Measurements from ENCODE around the gene SCNN1B. TPM values are rescaled to one million over a fixed set of nuclear protein-coding genes. Genes with fewer than 3 reads are reported as not detected.
"Not testable (repeated sequence)": the region's sequence is repeated elsewhere in the genome, so short reads cannot be mapped to it uniquely, and the experiment has no call there.

Gene SCNN1B
- total RNA-seq, 3 donors from 2014 or later, result not detected

DNA sequence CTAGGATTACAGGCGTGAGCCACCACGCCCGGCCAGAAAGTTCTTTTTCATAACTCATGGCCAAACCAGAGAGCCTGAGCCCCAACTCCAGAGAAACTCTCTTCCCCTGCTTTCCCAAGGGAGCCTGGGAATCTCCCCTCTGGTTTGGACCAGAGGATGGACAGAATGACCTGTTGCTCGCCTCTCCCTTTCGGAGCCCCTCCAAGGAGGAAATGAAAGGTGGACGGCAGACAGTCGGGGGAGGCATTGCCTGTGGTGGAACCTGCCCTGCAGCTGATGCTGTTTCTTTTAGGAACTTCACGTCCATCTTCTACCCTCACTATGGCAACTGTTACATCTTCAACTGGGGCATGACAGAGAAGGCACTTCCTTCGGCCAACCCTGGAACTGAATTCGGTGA is 65.5 kb downstream of the SCNN1B start:
- no peaks in the 10 kb centered on the region for H3K36me3 Mint-ChIP-seq (ENCODE audit: insufficient read depth)
- peaks cover 8% of the 10 kb centered on the region for H3K4me1 Mint-ChIP-seq (ENCODE audit: low read depth)
- H3K9me3 Mint-ChIP-seq, result no peaks in the 10 kb centered on the region
- ATAC-seq, result no peak
- no peak overlapping the region for H3K4me3 Mint-ChIP-seq
- peaks cover 4% of the 10 kb centered on the region for H3K27me3 Mint-ChIP-seq (ENCODE audit: low read depth)
- DNase-seq, result no peak

DNA sequence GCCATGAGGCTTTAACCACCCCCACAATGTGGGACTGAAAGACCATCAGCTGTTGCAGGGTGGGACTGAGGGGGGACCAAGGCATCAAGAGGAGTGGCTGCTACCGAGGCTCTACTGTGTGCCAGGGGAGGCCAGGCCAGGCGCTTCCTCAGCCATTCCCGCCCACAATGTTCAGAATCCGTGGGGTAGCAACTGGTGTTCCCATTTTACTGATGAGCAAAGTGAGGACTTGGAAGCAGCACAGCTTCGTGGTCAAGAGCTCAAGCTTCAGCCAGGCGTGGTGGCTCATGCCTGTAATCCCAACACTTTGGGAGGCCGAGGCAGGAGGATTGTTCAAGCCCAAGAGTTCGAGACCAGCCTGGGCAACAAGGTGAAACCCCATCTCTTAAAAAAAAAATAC is 65.9 kb downstream of the SCNN1B start:
- no peak overlapping the region for H3K4me3 Mint-ChIP-seq
- H3K36me3 Mint-ChIP-seq (ENCODE audit: insufficient read depth), result no peaks in the 10 kb centered on the region
- H3K4me1 Mint-ChIP-seq (ENCODE audit: low read depth), result peaks cover 8% of the 10 kb centered on the region
- DNase-seq (no peak), ATAC-seq (no peak)
- H3K27me3 Mint-ChIP-seq (ENCODE audit: low read depth), result peaks cover 4% of the 10 kb centered on the region
- H3K9me3 Mint-ChIP-seq, result no peaks in the 10 kb centered on the region

DNA sequence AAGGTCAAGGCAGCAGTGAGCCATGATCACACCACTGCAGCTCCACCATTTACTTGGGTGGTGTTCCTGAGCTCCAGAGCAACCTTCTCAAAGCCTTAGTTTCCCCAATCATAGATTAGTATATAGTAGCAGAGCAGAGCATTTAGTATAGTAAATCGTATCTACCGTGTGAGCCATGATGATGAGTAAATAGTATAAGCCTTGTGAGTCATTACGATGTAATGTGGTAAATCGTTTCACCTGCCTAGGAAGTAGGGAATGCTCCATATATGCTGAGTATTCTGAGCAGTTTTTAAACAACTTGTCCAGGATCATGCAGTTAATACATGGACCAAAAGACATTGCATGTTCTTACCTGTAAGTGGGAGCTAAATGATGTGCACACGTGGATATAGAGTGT is 66.4 kb downstream of the SCNN1B start:
- Mint-ChIP-seq H3K36me3 (ENCODE audit: insufficient read depth) (no peaks in the 10 kb centered on the region), H3K27me3 (ENCODE audit: low read depth) (peaks cover 6% of the 10 kb centered on the region), H3K4me3 (no peak overlapping the region), H3K9me3 (no peaks in the 10 kb centered on the region), H3K4me1 (ENCODE audit: low read depth) (peaks cover 8% of the 10 kb centered on the region)
- ATAC-seq (no peak), DNase-seq (no peak)

DNA sequence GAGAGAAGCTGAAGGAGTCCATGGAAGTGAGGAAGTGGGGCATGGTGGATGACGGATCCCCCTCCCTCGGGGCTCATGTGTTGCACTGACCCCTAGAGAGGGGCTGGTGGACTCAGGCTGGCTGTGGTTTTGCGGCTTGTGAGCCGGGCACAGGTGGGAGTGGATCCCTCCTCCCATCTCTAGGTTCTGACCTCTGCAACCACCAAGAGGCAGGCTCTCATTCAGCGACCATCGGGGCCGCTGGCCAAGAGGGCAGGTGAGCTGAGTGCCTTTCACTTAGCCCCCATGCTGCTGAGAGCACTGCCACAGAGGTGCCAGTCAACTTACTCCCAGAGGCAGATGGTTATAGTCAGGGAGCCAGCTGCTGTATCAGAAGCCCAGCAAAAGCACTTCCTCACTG is 67.3 kb downstream of the SCNN1B start:
- H3K27me3 Mint-ChIP-seq (ENCODE audit: low read depth), result peaks cover 9% of the 10 kb centered on the region
- H3K9me3 Mint-ChIP-seq, result no peaks in the 10 kb centered on the region
- H3K4me1 Mint-ChIP-seq (ENCODE audit: low read depth), result peaks cover 8% of the 10 kb centered on the region
- no peak for DNase-seq
- H3K4me3 Mint-ChIP-seq, result no peak overlapping the region
- no peak for ATAC-seq
- no peaks in the 10 kb centered on the region for H3K36me3 Mint-ChIP-seq (ENCODE audit: insufficient read depth)

DNA sequence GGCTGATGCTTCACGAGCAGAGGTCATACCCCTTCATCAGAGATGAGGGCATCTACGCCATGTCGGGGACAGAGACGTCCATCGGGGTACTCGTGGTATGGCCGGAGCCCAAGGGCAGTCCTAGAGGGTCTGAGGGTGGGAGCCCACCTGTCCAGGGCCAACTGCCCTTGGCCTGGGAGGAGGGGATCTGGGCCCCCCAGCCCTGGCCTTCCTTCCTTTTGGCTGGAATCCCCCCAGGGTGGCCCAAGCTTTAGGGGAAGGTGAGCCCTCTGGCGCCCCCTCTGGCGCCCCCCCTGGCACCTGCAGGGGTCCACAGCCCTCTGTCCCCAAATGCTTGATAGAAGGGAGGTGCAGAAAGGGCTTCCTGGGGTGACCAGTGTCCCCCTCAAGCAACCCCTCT is 69.3 kb downstream of the SCNN1B start:
- Mint-ChIP-seq H3K4me1 (ENCODE audit: low read depth) (no peaks in the 10 kb centered on the region), H3K4me3 (no peak overlapping the region), H3K36me3 (ENCODE audit: insufficient read depth) (no peaks in the 10 kb centered on the region), H3K9me3 (no peaks in the 10 kb centered on the region), H3K27me3 (ENCODE audit: low read depth) (peaks cover 12% of the 10 kb centered on the region)
- ATAC-seq (no peak), DNase-seq (no peak)

DNA sequence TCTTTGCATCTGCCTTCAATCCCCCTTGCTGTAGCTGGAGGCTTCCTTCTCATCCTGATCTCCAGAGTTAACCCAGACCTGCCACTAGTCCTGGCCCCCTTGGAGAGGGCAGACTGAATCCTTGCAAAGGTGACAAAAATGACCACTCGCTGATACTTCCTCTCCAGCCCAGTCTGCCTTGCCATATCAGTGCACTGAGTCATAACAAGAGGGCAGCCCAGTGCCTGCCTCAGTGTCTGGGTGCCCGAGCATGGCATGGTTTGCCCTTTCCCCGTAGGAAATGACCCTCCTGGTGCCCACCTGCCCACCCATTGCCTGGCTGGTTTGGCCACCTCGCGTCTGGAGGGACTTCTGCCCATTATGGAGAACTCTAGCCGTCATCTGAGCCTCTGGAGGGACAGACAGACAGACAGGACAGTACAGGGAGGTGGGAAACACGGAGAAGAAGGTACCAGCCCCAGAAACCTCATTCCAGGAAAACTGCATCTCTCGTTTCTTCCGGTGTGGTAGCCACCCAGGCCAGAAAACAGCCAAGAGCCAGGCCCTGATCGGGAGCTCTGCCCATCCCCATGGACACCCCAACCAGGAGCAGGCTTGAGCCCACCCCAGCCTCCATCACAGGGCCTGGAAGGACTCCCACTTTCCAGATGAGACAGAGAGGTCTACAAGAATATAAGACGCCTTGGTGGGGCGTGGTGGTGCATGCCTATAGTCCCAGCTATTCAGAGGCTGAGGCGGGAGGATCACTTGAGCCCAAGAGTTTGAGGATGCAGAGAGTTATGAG is 71.5 kb downstream of the SCNN1B start:
- Mint-ChIP-seq H3K4me1 (ENCODE audit: low read depth) (no peaks in the 10 kb centered on the region), H3K36me3 (ENCODE audit: insufficient read depth) (no peaks in the 10 kb centered on the region), H3K27me3 (ENCODE audit: low read depth) (peaks cover 14% of the 10 kb centered on the region), H3K9me3 (no peaks in the 10 kb centered on the region), H3K4me3 (no peak overlapping the region)
- DNase-seq (no peak), ATAC-seq (no peak)

DNA sequence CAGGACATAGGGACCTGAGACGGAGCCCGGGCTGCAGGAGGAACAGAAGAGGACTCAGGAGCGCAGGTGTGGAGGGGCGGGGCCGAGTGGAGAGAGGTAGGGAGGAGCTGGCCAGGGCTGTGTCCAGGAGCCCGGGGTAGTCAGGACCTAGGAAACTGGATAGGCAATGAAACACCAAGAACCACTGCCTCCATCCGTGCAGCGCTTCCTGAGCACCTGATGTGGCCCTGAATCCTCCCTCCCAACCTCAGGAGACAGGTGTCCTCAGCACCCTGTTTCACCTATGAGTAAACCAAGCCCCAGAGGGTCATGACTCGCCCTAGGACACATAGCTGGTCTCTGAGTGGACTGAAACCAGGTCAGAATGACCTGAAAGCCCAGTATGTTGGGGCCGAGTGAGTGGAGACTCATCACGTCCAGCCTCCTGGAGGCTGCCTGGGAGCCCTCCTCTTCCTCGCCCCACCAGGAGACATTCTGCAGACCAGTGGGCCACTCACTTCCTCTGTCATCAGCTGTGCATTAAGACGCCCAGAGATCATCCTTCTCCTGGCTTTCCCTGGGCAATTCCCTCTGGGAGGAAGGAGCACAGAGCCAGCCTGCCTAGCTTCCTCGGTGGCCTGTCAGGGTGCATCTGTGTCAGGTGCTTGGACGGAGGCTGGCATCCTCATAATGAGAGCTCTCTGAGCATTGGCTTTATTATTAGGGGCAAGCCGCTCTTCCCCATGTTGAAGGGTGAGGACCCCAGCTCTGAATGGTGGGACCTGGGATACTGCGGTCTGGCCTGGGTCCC is 72.8 kb downstream of the SCNN1B start:
- Mint-ChIP-seq H3K27me3 (ENCODE audit: low read depth) (peaks cover 18% of the 10 kb centered on the region), H3K36me3 (ENCODE audit: insufficient read depth) (no peaks in the 10 kb centered on the region), H3K9me3 (no peaks in the 10 kb centered on the region), H3K4me1 (ENCODE audit: low read depth) (no peaks in the 10 kb centered on the region), H3K4me3 (no peak overlapping the region)
- DNase-seq (no peak), ATAC-seq (no peak)

DNA sequence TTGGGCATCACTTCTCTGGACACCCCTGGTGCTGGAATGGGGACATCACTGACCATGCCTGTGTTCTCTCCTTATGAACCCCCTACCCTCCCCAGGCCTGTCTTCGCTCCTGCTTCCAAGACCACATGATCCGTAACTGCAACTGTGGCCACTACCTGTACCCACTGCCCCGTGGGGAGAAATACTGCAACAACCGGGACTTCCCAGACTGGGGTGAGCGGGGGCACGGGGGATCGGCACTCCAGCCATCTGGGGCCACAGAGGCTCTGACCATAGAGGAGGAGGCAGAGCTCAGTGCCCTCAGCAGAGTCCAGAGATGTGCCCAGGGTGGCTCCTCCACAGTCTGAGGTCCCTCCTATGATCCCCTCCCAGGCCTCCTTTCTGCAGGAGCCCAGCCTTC is 73.5 kb downstream of the SCNN1B start:
- Mint-ChIP-seq H3K36me3 (ENCODE audit: insufficient read depth) (no peaks in the 10 kb centered on the region), H3K4me1 (ENCODE audit: low read depth) (no peaks in the 10 kb centered on the region), H3K4me3 (no peak overlapping the region), H3K27me3 (ENCODE audit: low read depth) (peaks cover 14% of the 10 kb centered on the region), H3K9me3 (no peaks in the 10 kb centered on the region)
- no peak for ATAC-seq
- no peak for DNase-seq

DNA sequence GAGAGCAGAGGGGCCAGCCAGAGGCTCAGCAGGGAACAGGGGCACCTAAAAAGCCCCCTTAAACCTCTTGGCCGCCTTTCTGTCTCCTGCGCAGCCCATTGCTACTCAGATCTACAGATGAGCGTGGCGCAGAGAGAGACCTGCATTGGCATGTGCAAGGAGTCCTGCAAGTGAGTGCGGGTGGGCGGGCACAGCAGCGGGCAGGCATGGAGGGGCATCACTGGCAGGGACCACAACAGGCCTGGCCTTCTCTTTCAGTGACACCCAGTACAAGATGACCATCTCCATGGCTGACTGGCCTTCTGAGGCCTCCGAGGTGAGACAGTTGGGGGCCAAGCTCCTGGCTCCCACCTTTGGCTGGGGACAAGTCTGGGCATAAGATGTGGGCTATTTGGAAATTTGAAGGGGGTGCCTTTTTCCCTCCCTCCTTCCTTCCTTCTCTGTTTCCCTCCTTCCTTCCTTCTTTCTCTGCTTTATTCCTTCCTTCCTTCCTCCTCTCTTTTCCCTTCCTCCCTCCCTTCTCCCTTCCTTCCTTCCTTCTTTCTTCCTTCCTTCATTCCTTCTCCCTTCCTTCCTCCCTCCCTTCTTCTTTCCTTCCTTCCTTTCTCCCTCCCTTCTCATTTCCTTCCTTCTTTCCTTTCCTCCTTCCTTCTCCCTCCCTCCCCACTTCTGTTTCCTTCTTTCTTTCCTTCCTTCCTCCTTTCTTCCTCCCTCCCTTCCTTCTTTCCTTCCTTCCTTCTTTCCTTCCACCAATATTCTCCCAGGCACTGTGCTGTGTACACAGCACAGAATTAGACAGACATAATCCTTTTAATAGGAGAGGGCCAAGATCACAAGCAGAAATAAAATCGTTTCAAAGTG is 75.2 kb downstream of the SCNN1B start:
- Mint-ChIP-seq H3K4me1 (ENCODE audit: low read depth) (no peaks in the 10 kb centered on the region), H3K36me3 (ENCODE audit: insufficient read depth) (no peaks in the 10 kb centered on the region), H3K9me3 (no peaks in the 10 kb centered on the region), H3K4me3 (no peak overlapping the region), H3K27me3 (ENCODE audit: low read depth) (peaks cover 14% of the 10 kb centered on the region)
- DNase-seq, result no peak
- no peak for ATAC-seq

DNA sequence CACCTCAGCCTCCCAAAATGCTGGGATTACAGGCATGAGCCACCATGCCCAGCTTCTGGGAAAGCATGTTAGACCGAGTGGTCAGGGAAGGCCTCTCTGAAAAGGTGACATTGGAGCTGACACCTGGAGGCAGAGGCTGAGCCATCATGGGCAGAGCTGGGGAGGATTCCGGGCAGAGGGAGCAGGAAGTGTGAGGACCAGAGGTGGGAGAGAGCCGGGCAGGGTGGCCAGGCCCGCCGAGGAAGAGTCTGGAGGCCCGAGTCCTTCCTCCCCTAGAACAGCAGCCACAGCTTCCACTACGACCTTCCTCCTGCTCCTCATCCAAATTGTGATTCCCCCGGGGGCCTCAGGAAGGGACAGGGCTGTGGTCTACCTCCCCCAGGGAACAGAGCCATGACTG is 76.2 kb downstream of the SCNN1B start:
- Mint-ChIP-seq H3K27me3 (ENCODE audit: low read depth) (peaks cover 14% of the 10 kb centered on the region), H3K36me3 (ENCODE audit: insufficient read depth) (no peaks in the 10 kb centered on the region), H3K9me3 (no peaks in the 10 kb centered on the region), H3K4me3 (no peak overlapping the region), H3K4me1 (ENCODE audit: low read depth) (no peaks in the 10 kb centered on the region)
- ATAC-seq (no peak), DNase-seq (no peak)

DNA sequence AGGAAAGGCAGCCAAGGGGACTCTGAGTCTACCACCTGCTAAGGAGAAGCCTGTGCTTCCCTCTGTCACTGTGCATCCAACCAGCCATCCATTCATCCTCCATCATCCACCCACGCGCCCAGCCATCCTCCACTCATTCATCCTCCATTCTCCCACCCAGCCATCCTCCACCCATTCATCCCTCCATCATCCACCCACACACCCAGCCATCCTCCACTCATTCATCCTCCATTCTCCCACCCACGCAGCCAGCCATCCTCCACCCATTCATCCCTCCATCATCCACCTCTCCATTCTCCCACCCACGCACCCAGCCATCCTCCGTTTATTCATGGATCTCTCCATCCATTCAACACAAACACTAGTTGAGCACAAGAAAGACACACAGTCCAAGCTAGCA is 76.8 kb downstream of the SCNN1B start:
- ATAC-seq (no peak), DNase-seq (no peak)
- Mint-ChIP-seq H3K36me3 (ENCODE audit: insufficient read depth) (no peaks in the 10 kb centered on the region), H3K4me1 (ENCODE audit: low read depth) (no peaks in the 10 kb centered on the region), H3K4me3 (no peak overlapping the region), H3K27me3 (ENCODE audit: low read depth) (peaks cover 9% of the 10 kb centered on the region), H3K9me3 (no peaks in the 10 kb centered on the region)

DNA sequence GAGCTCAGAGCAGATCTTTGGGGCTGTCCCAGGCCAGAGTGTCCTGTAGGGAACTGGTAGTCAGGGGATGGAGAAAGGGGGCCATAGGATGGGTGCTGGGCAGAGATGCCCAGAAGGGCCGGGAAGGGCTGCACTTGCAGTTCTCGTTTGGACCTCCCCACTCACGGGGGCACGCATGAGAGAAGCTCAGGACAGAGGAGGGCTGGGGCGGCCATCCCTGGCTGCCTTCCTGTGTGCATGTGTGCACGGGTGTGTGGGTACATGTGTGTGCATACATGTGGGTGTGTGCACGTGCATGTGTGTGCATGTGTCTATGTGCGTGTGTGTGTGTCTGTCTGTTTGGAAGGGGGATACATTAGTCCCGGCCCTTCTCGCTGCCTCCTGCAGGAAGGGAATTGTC is 77.6 kb downstream of the SCNN1B start:
- peaks cover 9% of the 10 kb centered on the region for H3K27me3 Mint-ChIP-seq (ENCODE audit: low read depth)
- no peaks in the 10 kb centered on the region for H3K9me3 Mint-ChIP-seq
- no peaks in the 10 kb centered on the region for H3K36me3 Mint-ChIP-seq (ENCODE audit: insufficient read depth)
- ATAC-seq, result no peak
- no peaks in the 10 kb centered on the region for H3K4me1 Mint-ChIP-seq (ENCODE audit: low read depth)
- H3K4me3 Mint-ChIP-seq, result no peak overlapping the region
- no peak for DNase-seq

DNA sequence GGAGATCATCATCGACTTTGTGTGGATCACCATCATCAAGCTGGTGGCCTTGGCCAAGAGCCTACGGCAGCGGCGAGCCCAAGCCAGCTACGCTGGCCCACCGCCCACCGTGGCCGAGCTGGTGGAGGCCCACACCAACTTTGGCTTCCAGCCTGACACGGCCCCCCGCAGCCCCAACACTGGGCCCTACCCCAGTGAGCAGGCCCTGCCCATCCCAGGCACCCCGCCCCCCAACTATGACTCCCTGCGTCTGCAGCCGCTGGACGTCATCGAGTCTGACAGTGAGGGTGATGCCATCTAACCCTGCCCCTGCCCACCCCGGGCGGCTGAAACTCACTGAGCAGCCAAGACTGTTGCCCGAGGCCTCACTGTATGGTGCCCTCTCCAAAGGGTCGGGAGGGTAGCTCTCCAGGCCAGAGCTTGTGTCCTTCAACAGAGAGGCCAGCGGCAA is 78.4 kb downstream of the SCNN1B start:
- Mint-ChIP-seq H3K4me1 (ENCODE audit: low read depth) (no peaks in the 10 kb centered on the region), H3K27me3 (ENCODE audit: low read depth) (peaks cover 8% of the 10 kb centered on the region), H3K36me3 (ENCODE audit: insufficient read depth) (no peaks in the 10 kb centered on the region), H3K4me3 (no peak overlapping the region), H3K9me3 (no peaks in the 10 kb centered on the region)
- DNase-seq (no peak), ATAC-seq (no peak)

DNA sequence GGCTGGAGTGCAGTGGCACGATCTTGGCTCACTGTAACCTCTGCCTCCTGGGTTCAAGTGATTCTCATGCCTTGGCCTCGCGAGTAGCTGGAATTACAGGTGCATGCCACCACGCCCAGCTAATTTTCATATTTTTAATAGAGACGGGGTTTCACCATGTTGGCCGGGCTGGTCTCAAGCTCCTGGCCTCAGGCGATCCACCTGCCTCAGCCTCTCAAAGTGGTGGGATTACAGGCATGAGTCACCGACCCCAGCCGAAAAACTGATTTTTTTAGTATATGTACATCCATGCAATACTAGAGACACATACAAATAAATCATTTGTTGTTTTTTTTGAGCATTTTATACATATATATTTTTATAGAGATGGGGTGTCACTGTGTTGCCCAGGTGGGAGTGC is 79.6 kb downstream of the SCNN1B start:
- H3K27me3 Mint-ChIP-seq (ENCODE audit: low read depth); DNase-seq; H3K4me1 Mint-ChIP-seq (ENCODE audit: low read depth); H3K9me3 Mint-ChIP-seq; H3K4me3 Mint-ChIP-seq; H3K36me3 Mint-ChIP-seq (ENCODE audit: insufficient read depth); ATAC-seq: not testable (repeated sequence)
